ENCODE results near the gene SYT1.

SYT1 gene

GRCh38 chr12:79183003-79183402, 318.4 kb downstream of the SYT1 start:
- TF ChIP-seq CTCF (IDR thresholded peaks at IDR 0.05), result no peak
- no peak overlapping the region for H3K27ac ChIP-seq

GRCh38 chr12:79183926-79184325, 319.4 kb downstream of the SYT1 start:
- Histone ChIP-seq H3K36me3 (ENCODE audit: control insufficient read depth, insufficient read depth, low read length) (no peaks in the 10 kb centered on the region), H3K4me3 (ENCODE audit: low read depth, low read length) (no peak overlapping the region), H3K9me3 (ENCODE audit: control insufficient read depth, low read length) (no peaks in the 10 kb centered on the region), H3K4me2 (ENCODE audit: low read length) (no peak overlapping the region), H3K9ac (no peak overlapping the region), H3K4me1 (no peaks in the 10 kb centered on the region), H3K27ac (no peak overlapping the region), H3K79me2 (no peaks in the 10 kb centered on the region), H2AFZ (no peak overlapping the region), H3K27me3 (ENCODE audit: control insufficient read depth, insufficient read depth, low read length) (no peaks in the 10 kb centered on the region)
- no peak for TF ChIP-seq CTCF (IDR thresholded peaks at IDR 0.05)

More at GRCh38 chr12:79183003-79183402, 318.4 kb downstream of the SYT1 start:
- H3K4me2 ChIP-seq (ENCODE audit: low read length), result no peak overlapping the region
- H3K4me1 ChIP-seq, result no peaks in the 10 kb centered on the region
- H3K36me3 ChIP-seq (ENCODE audit: control insufficient read depth, insufficient read depth, low read length), result no peaks in the 10 kb centered on the region
- no peak overlapping the region for H2AFZ ChIP-seq
- no peak overlapping the region for H3K9ac ChIP-seq
- no peaks in the 10 kb centered on the region for H3K79me2 ChIP-seq
- H3K9me3 ChIP-seq (ENCODE audit: control insufficient read depth, low read length), result no peaks in the 10 kb centered on the region
- no peaks in the 10 kb centered on the region for H3K27me3 ChIP-seq (ENCODE audit: control insufficient read depth, insufficient read depth, low read length)
- no peak overlapping the region for H3K4me3 ChIP-seq (ENCODE audit: low read depth, low read length)

DNA sequence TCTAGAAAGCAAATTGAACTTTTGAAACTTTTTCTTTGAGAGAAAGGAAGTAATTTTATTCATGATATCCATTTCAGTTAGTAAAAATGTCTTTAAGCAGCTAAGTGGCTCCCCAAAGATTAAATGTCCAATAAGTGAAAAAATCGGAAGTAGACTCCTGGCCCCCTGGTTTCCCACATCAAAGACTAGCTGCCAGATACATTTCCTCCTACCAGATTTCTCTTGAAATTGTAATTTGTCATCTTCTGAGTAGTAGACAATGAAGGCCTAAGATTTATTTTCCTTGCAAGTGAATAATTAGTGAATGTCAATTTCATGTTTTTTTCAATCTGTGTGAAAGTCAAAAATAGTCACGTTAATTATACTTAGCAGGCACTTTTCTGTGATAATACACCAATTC, 321.9 kb downstream of the SYT1 start:
- H3K27ac ChIP-seq, result no peak overlapping the region
- H2AFZ ChIP-seq, result no peak overlapping the region
- no peaks in the 10 kb centered on the region for H3K27me3 ChIP-seq (ENCODE audit: control insufficient read depth, insufficient read depth, low read length)
- H3K4me3 ChIP-seq (ENCODE audit: low read depth, low read length), result no peak overlapping the region
- no peaks in the 10 kb centered on the region for H3K79me2 ChIP-seq
- no peaks in the 10 kb centered on the region for H3K4me1 ChIP-seq
- no peak for TF ChIP-seq CTCF (IDR thresholded peaks at IDR 0.05)
- H3K9me3 ChIP-seq (ENCODE audit: control insufficient read depth, low read length), result no peaks in the 10 kb centered on the region
- H3K36me3 ChIP-seq (ENCODE audit: control insufficient read depth, insufficient read depth, low read length), result no peaks in the 10 kb centered on the region
- H3K9ac ChIP-seq, result no peak overlapping the region
- no peak overlapping the region for H3K4me2 ChIP-seq (ENCODE audit: low read length)

DNA sequence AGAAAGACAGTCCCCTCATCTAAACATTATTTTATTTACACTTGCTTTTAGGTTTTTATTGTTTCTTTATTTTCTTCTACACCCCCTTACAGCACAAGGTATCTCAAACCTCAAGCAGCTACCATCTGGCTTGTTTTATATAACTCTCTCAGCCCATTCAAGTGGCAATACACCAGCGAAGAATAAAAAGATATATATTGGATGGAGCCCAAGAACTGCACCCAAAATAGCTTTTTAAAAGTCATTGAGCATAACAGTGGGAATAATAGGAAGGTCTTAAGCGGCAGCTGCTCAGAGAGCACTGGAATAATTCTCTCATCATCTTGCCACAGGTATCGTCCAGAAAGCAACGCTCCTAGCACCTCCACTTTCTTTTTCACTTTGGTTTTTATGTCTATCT, 322.5 kb downstream of the SYT1 start:
- no peaks in the 10 kb centered on the region for H3K79me2 ChIP-seq
- no peak overlapping the region for H2AFZ ChIP-seq
- H3K4me1 ChIP-seq, result no peaks in the 10 kb centered on the region
- no peak overlapping the region for H3K9ac ChIP-seq
- H3K27ac ChIP-seq, result no peak overlapping the region
- H3K27me3 ChIP-seq (ENCODE audit: control insufficient read depth, insufficient read depth, low read length), result no peaks in the 10 kb centered on the region
- H3K4me3 ChIP-seq (ENCODE audit: low read depth, low read length), result no peak overlapping the region
- no peaks in the 10 kb centered on the region for H3K36me3 ChIP-seq (ENCODE audit: control insufficient read depth, insufficient read depth, low read length)
- no peaks in the 10 kb centered on the region for H3K9me3 ChIP-seq (ENCODE audit: control insufficient read depth, low read length)
- no peak for TF ChIP-seq CTCF (IDR thresholded peaks at IDR 0.05)
- no peak overlapping the region for H3K4me2 ChIP-seq (ENCODE audit: low read length)

- TF ChIP-seq CTCF (IDR thresholded peaks at IDR 0.05), result no peak
- H3K36me3 ChIP-seq (ENCODE audit: control insufficient read depth, insufficient read depth, low read length), result no peaks in the 10 kb centered on the region
- H3K4me1 ChIP-seq, result no peaks in the 10 kb centered on the region
- H3K9me3 ChIP-seq (ENCODE audit: control insufficient read depth, low read length), result no peaks in the 10 kb centered on the region
- H3K4me2 ChIP-seq (ENCODE audit: low read length), result no peak overlapping the region
- H3K9ac ChIP-seq, result no peak overlapping the region
- no peak overlapping the region for H3K4me3 ChIP-seq (ENCODE audit: low read depth, low read length)
- no peak overlapping the region for H3K27ac ChIP-seq
- H2AFZ ChIP-seq, result no peak overlapping the region
- no peaks in the 10 kb centered on the region for H3K27me3 ChIP-seq (ENCODE audit: control insufficient read depth, insufficient read depth, low read length)
- no peaks in the 10 kb centered on the region for H3K79me2 ChIP-seq
Observed at GRCh38 chr12:79191391-79191790, 326.8 kb downstream of the SYT1 start.

All from parathyroid adenoma (tissue), 2 donors.